ENCODE results near the gene EPOP.
A peak's percentile ranks its signal among the peaks of the same experiment; 100 is the strongest.
"Not testable (repeated sequence)": the region's sequence is repeated elsewhere in the genome, so short reads cannot be mapped to it uniquely, and the experiment has no call there.

The EPOP gene

DNA sequence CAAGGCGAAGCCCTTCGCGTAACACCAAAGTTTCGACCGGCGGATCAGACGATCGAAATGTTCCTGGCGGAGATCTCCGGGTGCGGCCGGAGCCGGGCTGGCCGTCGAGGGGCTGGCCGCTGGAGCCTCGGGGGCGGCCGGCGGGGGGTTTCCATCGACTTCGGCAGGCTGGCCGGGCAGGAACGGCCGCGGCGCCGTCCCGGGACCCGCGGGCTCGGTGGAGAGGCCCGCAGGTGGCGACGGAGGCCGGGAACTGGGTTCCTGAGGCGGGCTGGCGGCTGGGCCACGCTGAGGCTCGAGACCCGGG is 1.1 kb downstream of the EPOP start:
- no peak for DNase-seq

GRCh38 chr17:38672788-38673706 is 1.7 kb downstream of the EPOP start:
- no peak for DNase-seq

DNA sequence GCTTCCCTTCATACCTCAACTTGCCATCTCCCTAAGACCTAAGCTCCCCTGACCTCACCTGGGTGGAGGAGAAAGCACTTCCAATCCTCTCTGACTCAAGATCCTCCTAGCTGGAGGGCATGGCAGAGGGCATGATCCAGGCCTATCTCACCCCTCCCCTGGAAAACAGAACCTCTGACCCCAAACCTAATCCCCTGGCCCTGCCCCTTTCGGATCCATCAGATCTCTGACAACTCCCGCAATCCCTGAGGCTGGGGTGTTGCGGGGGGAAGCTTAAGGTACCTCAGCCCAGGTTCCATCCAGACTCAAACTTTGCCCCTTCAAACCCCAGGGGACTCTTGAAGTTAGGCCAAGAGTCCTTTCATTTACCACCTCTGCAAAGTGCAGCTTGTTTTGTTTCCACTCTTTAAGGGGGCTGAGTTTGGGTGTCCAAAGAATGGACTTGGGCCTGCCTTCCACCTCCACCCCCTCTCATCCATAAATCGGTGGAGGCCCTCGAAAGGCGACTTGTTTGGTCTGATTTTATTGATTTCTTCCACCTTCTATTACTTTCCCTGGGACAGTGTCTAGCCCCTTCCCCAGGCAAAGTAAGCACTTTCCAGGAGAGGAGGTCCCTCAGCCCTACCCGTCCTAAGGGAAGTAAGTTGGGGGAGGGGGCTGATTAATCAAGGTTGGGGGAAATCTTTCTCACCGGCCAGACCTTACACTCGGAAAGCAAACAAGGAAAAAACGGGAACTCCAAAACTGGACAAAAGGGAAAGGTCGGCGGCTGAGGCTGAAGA is 2.6 kb downstream of the EPOP start:
- no peak for DNase-seq

- no peak for DNase-seq
Measured at GRCh38 chr17:38669520-38669919, 5.2 kb downstream of the EPOP start.

DNA sequence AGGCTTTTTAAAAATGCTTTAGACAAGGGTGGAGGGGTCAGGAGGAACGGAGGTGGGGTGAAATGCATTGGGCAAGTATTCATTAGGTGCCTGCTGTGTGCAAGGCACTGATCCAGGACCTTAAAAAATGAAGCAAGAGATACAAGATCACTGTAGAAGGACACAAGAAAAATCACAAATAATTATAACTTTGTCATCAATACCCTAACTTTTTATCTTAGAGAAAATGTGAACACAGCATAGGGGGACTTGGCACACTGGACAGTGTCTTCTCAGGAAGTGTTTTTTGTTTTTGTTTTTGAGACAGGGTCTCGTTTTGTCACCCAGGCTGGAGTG is 7.0 kb downstream of the EPOP start:
- DNase-seq = no peak

DNA sequence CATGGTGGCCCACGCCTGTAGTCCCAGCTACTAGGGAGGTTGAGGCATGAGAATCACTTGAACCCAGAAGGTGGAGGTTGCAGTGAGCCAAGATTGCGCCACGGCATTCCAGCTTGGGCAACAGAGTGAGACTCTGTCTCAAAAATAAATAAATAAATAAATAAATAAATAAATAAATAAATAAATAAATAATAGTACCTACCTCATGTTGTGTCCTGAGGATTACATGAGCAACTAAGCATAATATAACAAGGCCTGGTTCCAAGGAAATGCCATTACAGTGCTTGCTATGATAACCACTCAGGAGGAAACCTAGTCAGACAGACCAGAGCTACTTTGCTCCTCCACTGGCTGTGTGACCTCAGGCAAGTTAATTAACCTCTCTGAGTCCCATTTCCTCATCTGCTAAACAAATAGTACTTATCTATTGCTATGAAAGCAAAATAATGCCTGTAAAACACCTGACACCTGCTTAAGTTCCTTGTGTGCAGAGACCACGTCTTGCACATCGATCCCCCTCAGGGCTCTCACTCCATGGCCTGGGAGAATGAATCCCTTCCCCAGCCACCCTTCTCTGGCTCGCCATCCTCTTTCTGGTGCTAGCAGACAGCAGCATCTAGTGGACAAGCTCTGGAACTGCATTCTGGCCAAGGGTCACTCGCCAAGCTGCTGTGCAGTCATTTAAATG is 7.5 kb downstream of the EPOP start:
- DNase-seq = peak; percentile 27 to 72

- no peak for DNase-seq
Measured at GRCh38 chr17:38663964-38664644, 10.7 kb downstream of the EPOP start.

GRCh38 chr17:38663125-38663751 is 11.5 kb downstream of the EPOP start:
- DNase-seq = peak; percentile 39 to 68

DNA sequence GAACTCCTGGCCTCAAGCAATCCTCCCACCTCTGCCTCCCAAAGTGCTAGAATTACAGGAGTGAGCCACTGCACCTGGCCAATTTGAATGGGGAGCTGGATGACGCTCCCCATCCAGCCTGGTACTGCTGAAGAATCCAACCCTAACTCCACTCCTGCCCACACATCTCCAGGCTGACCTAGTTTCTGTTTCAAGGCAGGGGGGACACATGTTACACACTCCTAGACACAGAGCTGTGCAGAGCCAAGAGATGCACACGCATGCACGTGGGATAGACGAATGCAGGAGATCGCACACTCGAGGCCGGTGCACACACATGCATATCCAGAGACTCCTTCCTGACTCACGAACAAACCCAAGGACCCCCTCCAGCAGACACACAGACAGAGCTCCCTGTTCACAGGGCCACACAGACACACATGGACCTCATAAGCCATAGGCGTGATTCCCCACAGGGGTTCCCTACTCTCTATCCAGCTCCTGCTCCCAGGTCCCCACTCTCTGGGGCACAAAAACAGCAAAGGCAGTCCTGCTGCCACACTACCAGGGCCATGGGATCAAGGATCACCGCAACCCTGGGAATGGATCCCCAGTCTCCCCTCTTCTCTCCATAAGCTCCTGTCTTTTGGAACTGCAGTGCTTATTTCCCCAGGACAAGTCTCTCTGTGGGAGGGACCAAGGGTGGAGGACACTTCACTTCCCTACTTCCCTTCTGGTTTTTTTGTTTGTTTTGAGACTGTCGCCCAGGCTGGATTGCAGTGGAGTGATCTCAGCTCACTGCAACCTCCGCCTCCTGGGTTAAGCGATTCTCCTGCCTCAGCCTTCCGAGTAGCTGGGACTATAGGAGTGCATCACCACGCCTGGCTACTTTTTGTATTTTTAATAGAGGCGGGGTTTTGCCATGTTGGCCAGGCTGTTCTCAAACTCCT is 14.4 kb downstream of the EPOP start:
- no peak for DNase-seq

- no peak for DNase-seq
Measured at GRCh38 chr17:38659415-38659814, 15.3 kb downstream of the EPOP start.

- DNase-seq = no peak
Measured at GRCh38 chr17:38658741-38659345, 15.9 kb downstream of the EPOP start.

- DNase-seq = no peak
Measured at GRCh38 chr17:38657824-38658740, 16.7 kb downstream of the EPOP start.

- no peak for DNase-seq
Measured at GRCh38 chr17:38656959-38657823, 17.6 kb downstream of the EPOP start.

DNA sequence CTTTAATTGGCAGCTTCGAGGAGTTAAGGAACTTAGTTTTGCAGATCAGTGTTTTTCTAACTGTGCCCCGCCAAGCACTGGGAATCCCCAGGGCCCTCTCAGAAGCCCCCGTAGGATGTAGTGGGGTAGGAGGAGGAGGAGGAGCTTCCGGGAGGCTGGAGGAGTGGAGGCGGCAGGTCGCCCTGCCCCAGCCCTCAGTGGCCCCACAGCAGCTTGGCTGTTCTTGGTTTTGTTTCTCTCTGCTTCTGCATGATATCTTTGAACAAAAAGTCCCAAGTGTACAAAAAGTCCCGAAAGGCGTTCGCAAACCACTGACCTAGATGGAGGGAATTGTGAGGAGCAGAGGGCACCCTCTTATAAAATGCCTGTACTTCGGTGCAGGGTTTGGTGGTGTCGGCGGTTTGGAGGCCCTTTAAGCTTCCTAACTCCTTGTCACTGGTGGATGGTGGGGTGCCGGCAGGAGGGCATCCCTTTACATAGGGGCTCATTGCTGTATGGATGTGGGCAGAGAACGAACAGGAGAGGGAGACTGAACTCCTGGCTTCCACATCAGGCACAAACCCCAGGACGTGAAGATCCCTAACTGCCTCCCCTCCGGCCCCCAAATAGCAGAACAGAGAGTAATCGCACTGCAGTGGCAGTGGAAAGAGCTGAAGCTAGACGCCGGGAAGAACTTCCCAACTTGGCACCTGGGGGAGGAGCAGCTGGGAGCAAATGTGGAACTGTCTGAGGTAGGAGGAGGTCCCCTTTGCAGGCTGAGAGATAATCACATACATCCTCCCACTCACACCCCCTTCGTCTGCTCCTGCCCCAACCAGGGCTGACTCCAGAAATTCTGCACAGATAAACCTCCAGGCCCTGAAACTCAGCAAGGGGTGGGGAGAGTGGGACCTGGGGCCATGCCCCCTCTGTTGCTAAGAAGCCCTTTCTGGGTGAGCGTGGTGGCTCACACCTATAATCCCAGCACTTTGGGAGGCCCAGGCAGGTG is 20.1 kb downstream of the EPOP start:
- DNase-seq = no peak

- no peak for DNase-seq
Measured at GRCh38 chr17:38653679-38654078, 21.1 kb downstream of the EPOP start.

DNA sequence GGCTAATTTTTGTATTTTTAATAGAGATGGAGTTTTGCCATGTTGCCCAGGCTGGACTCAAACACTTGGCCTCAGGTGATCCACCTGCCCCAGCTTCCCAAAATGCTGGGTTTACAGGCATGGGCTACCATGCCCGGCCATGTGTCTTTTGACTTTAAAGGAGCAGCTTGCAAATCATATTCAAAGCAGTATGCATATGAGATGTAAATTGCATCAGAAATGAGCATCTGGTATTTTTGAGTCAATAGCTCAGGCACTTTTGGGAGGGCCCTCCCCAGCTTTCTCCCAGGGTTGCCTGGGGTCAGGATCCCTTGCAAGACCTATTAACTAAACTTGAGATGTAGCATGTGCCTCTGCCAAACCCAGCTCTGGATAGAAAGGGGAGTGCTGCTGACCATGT is 21.5 kb downstream of the EPOP start:
- DNase-seq = no peak

- DNase-seq = not testable (repeated sequence)
Measured at GRCh38 chr17:38650653-38651173, 24.0 kb downstream of the EPOP start.

All from SW 1271 (cell line).